GM18505 (cell line): ENCODE measurements around the gene RGS16.
"Not testable (repeated sequence)": the region's sequence is repeated elsewhere in the genome, so short reads cannot be mapped to it uniquely, and the experiment has no call there.

Experiments
- ATAC-seq: cut with Tn5 transposase; IDR thresholded peaks from one replicate; pipeline ENCODE4 v1.9.1; 2021; ENCODE audit not compliant: unreplicated experiment
- POLR2A ChIP-seq: IDR thresholded peaks from 4 replicates; pipeline ENCODE4 v1.6.1; 2011; ENCODE audit warnings: borderline replicate concordance; ENCODE audit not compliant: insufficient read depth, insufficient read length; ENCODE audit errors: extremely low read depth

RGS16 gene

GRCh38 chr1:182634306-182635072 is 30.3 kb upstream of the RGS16 start:
- ATAC-seq = no peak
- no peak for TF ChIP-seq POLR2A

- no peak for TF ChIP-seq POLR2A
- no peak for ATAC-seq
Measured at GRCh38 chr1:182633657-182634281, 29.6 kb upstream of the RGS16 start.

GRCh38 chr1:182633031-182633430 is 28.8 kb upstream of the RGS16 start:
- no peak for ATAC-seq
- no peak for TF ChIP-seq POLR2A

GRCh38 chr1:182632441-182632857 is 28.3 kb upstream of the RGS16 start:
- ATAC-seq = not testable (repeated sequence)

- TF ChIP-seq POLR2A = no peak
- no peak for ATAC-seq
Measured at GRCh38 chr1:182631954-182632353, 27.8 kb upstream of the RGS16 start.

GRCh38 chr1:182631053-182631677 is 27.0 kb upstream of the RGS16 start:
- no peak for ATAC-seq
- TF ChIP-seq POLR2A = no peak

- no peak for ATAC-seq
- TF ChIP-seq POLR2A = no peak
Measured at GRCh38 chr1:182630586-182630985, 26.4 kb upstream of the RGS16 start.

- ATAC-seq = peak; percentile 55
- TF ChIP-seq POLR2A = no peak
Measured at GRCh38 chr1:182629499-182630096, 25.4 kb upstream of the RGS16 start.

- no peak for ATAC-seq
- no peak for TF ChIP-seq POLR2A
Measured at GRCh38 chr1:182629080-182629479, 24.9 kb upstream of the RGS16 start.

GRCh38 chr1:182628657-182629056 is 24.5 kb upstream of the RGS16 start:
- TF ChIP-seq POLR2A = no peak
- no peak for ATAC-seq

GRCh38 chr1:182627622-182628021 is 23.4 kb upstream of the RGS16 start:
- ATAC-seq = no peak
- TF ChIP-seq POLR2A = no peak

GRCh38 chr1:182626527-182626926 is 22.3 kb upstream of the RGS16 start:
- no peak for ATAC-seq
- TF ChIP-seq POLR2A = no peak

GRCh38 chr1:182625719-182626504 is 21.7 kb upstream of the RGS16 start:
- TF ChIP-seq POLR2A = no peak
- ATAC-seq = no peak

- no peak for TF ChIP-seq POLR2A
- ATAC-seq = no peak
Measured at GRCh38 chr1:182625024-182625423, 20.8 kb upstream of the RGS16 start.

- no peak for TF ChIP-seq POLR2A
- no peak for ATAC-seq
Measured at GRCh38 chr1:182624577-182624976, 20.4 kb upstream of the RGS16 start.
